HG03025 (cell line): Measurements from ENCODE around the gene KAZN.

Source experiments
- ATAC-seq: cut with Tn5 transposase; IDR thresholded peaks from one replicate; pipeline ENCODE4 v1.9.1; 2021; ENCODE audit warnings: mild to moderate bottlenecking, moderate library complexity; ENCODE audit not compliant: unreplicated experiment, low FRiP score

KAZN gene

GRCh38 chr1:14699620-14700019, 101.1 kb downstream of the KAZN start:
- no peak for ATAC-seq

GRCh38 chr1:14704846-14705245, 106.4 kb downstream of the KAZN start:
- ATAC-seq: no peak

GRCh38 chr1:14705824-14706223, 107.3 kb downstream of the KAZN start:
- ATAC-seq: no peak

- ATAC-seq: no peak
Observed at GRCh38 chr1:14706631-14707030, 108.1 kb downstream of the KAZN start.

GRCh38 chr1:14707531-14708445, 109.3 kb downstream of the KAZN start:
- ATAC-seq: no peak

- no peak for ATAC-seq
Observed at GRCh38 chr1:14710331-14710730, 111.8 kb downstream of the KAZN start.

- no peak for ATAC-seq
Observed at GRCh38 chr1:14712136-14712535, 113.7 kb downstream of the KAZN start.

- ATAC-seq: no peak
Observed at GRCh38 chr1:14713077-14713476, 114.6 kb downstream of the KAZN start.

- no peak for ATAC-seq
Observed at GRCh38 chr1:14715266-14715665, 116.8 kb downstream of the KAZN start.

- no peak for ATAC-seq
Observed at GRCh38 chr1:14715802-14716201, 117.3 kb downstream of the KAZN start.

- no peak for ATAC-seq
Observed at GRCh38 chr1:14716474-14716873, 118.0 kb downstream of the KAZN start.

- ATAC-seq: no peak
Observed at GRCh38 chr1:14718476-14718875, 120.0 kb downstream of the KAZN start.

GRCh38 chr1:14723401-14723800, 124.9 kb downstream of the KAZN start:
- ATAC-seq: no peak

GRCh38 chr1:14724246-14724645, 125.8 kb downstream of the KAZN start:
- ATAC-seq: no peak

- no peak for ATAC-seq
Observed at GRCh38 chr1:14724678-14725077, 126.2 kb downstream of the KAZN start.

- no peak for ATAC-seq
Observed at GRCh38 chr1:14725238-14725637, 126.8 kb downstream of the KAZN start.

- ATAC-seq: no peak
Observed at GRCh38 chr1:14725695-14726094, 127.2 kb downstream of the KAZN start.

- ATAC-seq: no peak
Observed at GRCh38 chr1:14726606-14727005, 128.1 kb downstream of the KAZN start.

- no peak for ATAC-seq
Observed at GRCh38 chr1:14728516-14728915, 130.0 kb downstream of the KAZN start.

- no peak for ATAC-seq
Observed at GRCh38 chr1:14732728-14733047, 134.2 kb downstream of the KAZN start.

GRCh38 chr1:14733048-14733778, 134.7 kb downstream of the KAZN start:
- no peak for ATAC-seq

GRCh38 chr1:14733779-14734140, 135.3 kb downstream of the KAZN start:
- ATAC-seq: no peak
